HepG2 (cell line): ENCODE results near the gene RESP18.

Source experiments
- FOSL1 ChIP-seq: sonication (generic); formaldehyde crosslinking; IDR thresholded peaks from 2 replicates; pipeline ENCODE4 v1.9.0; 2021; ENCODE audit warnings: missing genetic modification reagents, borderline replicate concordance
- KAT7 ChIP-seq: IDR thresholded peaks from 2 replicates; pipeline ENCODE4 v1.6.1; 2018; ENCODE audit warnings: borderline replicate concordance, missing compliant biosample characterization
- KDM1A ChIP-seq: IDR thresholded peaks from 2 replicates; pipeline ENCODE4 v1.6.1; 2016; ENCODE audit warnings: missing compliant biosample characterization
- MBD4 ChIP-seq: IDR thresholded peaks from 2 replicates; pipeline ENCODE4 v1.6.1; 2012; ENCODE audit warnings: low read length, inconsistent platforms, borderline replicate concordance
- POLR2A ChIP-seq, 2 experiments: IDR thresholded peaks; 2 replicates each; pipeline ENCODE4 v1.6.1; 2011; ENCODE audit warnings: low read depth in 2 of 2, low read length in 2 of 2, mild to moderate bottlenecking in 1 of 2, moderate library complexity in 1 of 2; ENCODE audit not compliant: insufficient read depth in 1 of 2
- POLR2AphosphoS5 ChIP-seq: IDR thresholded peaks from 2 replicates; pipeline ENCODE4 v1.6.1; 2012; ENCODE audit warnings: low read depth, low read length
- RAD21 ChIP-seq: fragments of 450-650 bp; formaldehyde crosslinking; IDR thresholded peaks from 2 replicates; pipeline ENCODE4 v1.5.0; 2020; ENCODE audit warnings: mild to moderate bottlenecking
- TBP ChIP-seq: sonication (generic); formaldehyde crosslinking; IDR thresholded peaks from 2 replicates; pipeline ENCODE4 v1.5.0; 2020; ENCODE audit warnings: missing genetic modification reagents
- TGIF2 ChIP-seq: IDR thresholded peaks from 2 replicates; pipeline ENCODE4 v1.6.1; 2016; ENCODE audit warnings: control low read depth, missing compliant biosample characterization
- ZSCAN9 ChIP-seq: IDR thresholded peaks from 2 replicates; pipeline ENCODE4 v1.6.1; 2016; ENCODE audit warnings: borderline replicate concordance

DNA sequence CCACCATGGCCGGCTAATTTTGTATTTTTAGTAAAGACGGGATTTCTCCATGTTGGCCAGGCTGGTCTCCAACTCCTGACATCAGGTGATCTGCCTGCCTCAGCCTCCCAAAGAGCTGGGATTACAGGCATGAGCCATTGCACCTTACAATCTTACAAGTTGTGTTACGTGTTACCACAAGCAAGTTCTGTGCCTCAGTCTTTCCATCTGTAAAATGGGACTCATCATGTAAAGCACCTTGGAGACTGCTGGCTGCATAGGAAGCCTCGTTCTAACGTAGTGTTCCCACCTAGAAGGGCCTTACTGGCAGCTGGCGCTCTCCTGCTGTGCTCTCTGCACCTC lies 43.4 kb downstream of the RESP18 start:
- TF ChIP-seq TGIF2 (CRISPR knock-in tag) (no peak), RAD21 (no peak), MBD4 (no peak), KAT7 (no peak), POLR2AphosphoS5 (no peak), POLR2A (IDR thresholded peaks at IDR 0.05; ENCODE audit: insufficient read depth in 1 of 2, low read depth in 2 of 2, low read length in 2 of 2) (no peak), KDM1A (CRISPR knock-in tag) (no peak), ZSCAN9 (no peak), TBP (no peak), FOSL1 (CRISPR knock-in tag) (no peak)
